LNCAP (cell line): Measurements from ENCODE around the gene TRIM34.

ENCODE experiments used
- CTCF ChIP-seq: fragments of 450-650 bp; IDR thresholded peaks from 2 replicates; pipeline ENCODE4 v1.5.1; 2017; ENCODE audit warnings: mild to moderate bottlenecking

The TRIM34 gene

GRCh38 chr11:5624489-5625279, at the start of gene TRIM34:
TRIM34 (plus strand) TSS chr11:5625001; CDS start chr11:5632332, 7,331 bp downstream.
- no peak for TF ChIP-seq CTCF

DNA sequence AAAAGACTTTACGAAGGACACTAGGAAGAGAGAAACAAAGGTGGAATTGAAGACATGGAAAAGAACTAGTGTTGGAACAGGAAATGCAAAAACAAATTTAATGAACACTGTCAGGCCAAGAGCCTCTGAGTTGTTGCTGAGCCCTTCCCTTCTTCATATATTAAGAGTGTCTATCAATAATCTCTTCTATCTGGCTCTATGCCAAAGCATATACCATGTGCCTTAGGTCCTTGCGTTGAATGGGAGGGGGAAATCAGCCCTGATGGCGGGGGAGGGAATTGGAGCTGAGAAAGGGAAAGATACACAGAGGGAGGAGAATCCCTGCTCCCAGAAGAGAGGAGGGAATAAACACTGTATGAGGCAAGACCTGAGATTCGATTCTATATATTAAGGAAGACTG, 49.6 kb upstream of the TRIM34 start:
- TF ChIP-seq CTCF: no peak

- no peak for TF ChIP-seq CTCF
Measured at GRCh38 chr11:5577101-5577500, 47.7 kb upstream of the TRIM34 start.

DNA sequence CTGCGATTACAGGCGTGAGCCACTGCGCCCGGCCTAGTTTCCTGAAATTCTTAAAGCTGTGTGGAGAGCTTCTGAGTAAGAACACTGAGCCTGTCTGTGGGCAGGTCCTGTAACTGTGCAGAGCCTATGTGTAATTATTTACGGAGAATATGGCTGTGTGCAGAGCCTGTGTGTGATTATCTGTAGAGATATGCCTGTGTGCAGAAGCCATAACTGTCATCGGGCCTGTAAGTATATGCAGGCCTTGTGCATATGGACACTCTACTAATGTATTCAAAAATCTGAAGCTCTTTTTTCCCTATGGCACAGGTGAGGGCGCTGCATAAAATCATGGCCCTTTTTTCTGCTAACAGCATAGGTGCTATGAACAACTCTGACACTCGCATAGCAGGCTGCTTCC, 44.2 kb upstream of the TRIM34 start, which contains the start of gene OR52B6:
Gene OR52B6, plus strand, starts transcription at position 301 of the 400 bp plus-strand sequence. Its CDS starts 0 bp downstream, at position 301.
- no peak for TF ChIP-seq CTCF

GRCh38 chr11:5581014-5581413, 43.8 kb upstream of the TRIM34 start:
- TF ChIP-seq CTCF: no peak

DNA sequence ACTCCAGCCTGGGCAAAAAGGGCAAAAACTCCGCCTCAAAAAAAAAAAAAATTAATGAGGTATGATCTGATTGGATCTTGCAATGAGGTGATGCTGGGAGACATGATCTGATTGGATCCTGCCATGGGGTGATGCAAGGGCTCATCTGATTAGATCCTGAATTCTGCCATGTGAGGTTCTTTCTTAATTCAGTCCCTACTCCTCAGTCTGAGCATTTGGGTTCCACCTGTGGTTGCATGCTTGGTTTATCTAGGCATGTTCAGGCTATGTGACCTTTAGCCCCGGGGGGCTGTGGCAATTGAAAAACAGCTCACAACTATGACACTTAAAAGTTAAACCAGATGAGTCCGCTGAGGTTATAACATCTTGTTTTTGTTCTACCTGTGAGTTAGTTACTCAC, 33.2 kb upstream of the TRIM34 start:
- TF ChIP-seq CTCF: no peak

DNA sequence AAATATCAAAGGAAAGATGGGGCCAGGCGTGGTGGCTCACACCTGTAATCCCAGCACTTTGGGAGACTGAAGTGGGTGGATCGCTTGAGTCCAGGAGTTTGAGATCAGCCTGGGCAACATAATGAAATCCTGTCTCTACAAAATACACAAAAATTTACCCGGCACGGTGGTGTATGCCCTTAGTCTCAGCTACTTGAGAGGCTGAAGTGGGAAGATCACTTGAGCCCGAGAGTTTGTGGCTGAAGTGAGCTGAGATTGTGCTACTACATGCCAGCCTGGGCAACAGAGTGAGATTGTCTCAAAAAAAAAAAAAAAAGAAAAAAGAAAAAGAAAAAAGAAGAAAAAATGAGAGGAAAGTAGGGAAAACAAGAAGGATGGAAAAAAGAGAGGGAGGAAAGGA, 32.2 kb upstream of the TRIM34 start:
- no peak for TF ChIP-seq CTCF
